Brain microvascular endothelial cell (primary cell): ENCODE measurements around the gene LCE3E.

Source experiments
- DNase-seq: peaks from one replicate; pipeline ENCODE4 v3.0.0-alpha.2; 2020
- H3K27ac ChIP-seq: fragments of 250-450 bp; sonication (Bioruptor Pico); 2 replicates; pipeline ENCODE4 v1.5.1; 2020; ENCODE audit warnings: mild to moderate bottlenecking, moderate library complexity
- H3K27me3 ChIP-seq: fragments of 250-450 bp; sonication (Bioruptor Pico); replicated peaks from 2 replicates; pipeline ENCODE4 v1.5.1; 2020; ENCODE audit warnings: mild to moderate bottlenecking
- H3K36me3 ChIP-seq: fragments of 250-450 bp; sonication (Bioruptor Pico); replicated peaks from 2 replicates; pipeline ENCODE4 v1.5.1; 2020; ENCODE audit warnings: mild to moderate bottlenecking
- H3K4me3 ChIP-seq: 2 replicates; pipeline ENCODE4 v1.5.1; 2011; ENCODE audit warnings: low read depth, mild to moderate bottlenecking, control low read depth, low read length, moderate library complexity
- in situ Hi-C: cut with HindIII; loops from 2 replicates; pipeline ENCODE4 v1.10.0; 2017; ENCODE audit warnings: low sequenced_read_pairs, low pct_ligation_motif_present
- TF ChIP-seq, protein P1 (sequence below): IDR thresholded peaks from 2 replicates; pipeline ENCODE4 v1.5.1; 2011; ENCODE audit warnings: low read depth, mild to moderate bottlenecking, moderate library complexity, low read length, control low read depth, inconsistent platforms; ENCODE audit errors: missing control alignments

LCE3E gene

GRCh38 chr1:152543820-152544219, 22.8 kb downstream of the LCE3E start:
- Histone ChIP-seq H3K27ac (no peak overlapping the region), H3K4me3 (no peak overlapping the region), H3K36me3 (no peaks in the 10 kb centered on the region), H3K27me3 (no peaks in the 10 kb centered on the region)
- TF ChIP-seq, protein P1, sequence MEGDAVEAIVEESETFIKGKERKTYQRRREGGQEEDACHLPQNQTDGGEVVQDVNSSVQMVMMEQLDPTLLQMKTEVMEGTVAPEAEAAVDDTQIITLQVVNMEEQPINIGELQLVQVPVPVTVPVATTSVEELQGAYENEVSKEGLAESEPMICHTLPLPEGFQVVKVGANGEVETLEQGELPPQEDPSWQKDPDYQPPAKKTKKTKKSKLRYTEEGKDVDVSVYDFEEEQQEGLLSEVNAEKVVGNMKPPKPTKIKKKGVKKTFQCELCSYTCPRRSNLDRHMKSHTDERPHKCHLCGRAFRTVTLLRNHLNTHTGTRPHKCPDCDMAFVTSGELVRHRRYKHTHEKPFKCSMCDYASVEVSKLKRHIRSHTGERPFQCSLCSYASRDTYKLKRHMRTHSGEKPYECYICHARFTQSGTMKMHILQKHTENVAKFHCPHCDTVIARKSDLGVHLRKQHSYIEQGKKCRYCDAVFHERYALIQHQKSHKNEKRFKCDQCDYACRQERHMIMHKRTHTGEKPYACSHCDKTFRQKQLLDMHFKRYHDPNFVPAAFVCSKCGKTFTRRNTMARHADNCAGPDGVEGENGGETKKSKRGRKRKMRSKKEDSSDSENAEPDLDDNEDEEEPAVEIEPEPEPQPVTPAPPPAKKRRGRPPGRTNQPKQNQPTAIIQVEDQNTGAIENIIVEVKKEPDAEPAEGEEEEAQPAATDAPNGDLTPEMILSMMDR = no peak
- in situ Hi-C loops = no loop called here
- DNase-seq = no peak

GRCh38 chr1:152539901-152540300, 26.7 kb downstream of the LCE3E start:
- TF ChIP-seq, protein P1 = no peak
- no peaks in the 10 kb centered on the region for H3K36me3 ChIP-seq
- no peak overlapping the region for H3K27ac ChIP-seq
- DNase-seq = no peak
- H3K4me3 ChIP-seq = no peak overlapping the region
- H3K27me3 ChIP-seq = no peaks in the 10 kb centered on the region
- in situ Hi-C loops = no loop called here

DNA sequence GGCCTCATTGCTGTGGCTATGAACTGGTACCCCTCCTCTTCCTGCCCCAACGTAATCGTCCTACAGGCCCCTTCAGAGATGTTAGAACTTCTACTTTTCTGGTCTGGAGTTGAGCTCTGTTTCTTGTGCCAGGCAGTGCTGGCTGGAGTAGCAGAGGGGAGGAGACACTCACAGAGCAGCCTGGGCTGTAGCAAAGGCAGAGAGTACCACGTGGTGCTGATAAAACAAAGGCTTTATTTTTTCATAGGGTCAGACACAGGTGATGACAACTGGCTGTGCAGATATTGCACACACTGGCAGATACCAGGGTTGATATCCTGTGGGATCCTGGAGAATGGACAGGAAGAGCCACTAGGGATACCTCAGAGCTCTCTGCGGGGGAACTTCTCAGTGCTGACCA, 29.1 kb downstream of the LCE3E start:
- no peak for DNase-seq
- TF ChIP-seq, protein P1 = no peak
- Histone ChIP-seq H3K27me3 (no peaks in the 10 kb centered on the region), H3K4me3 (no peak overlapping the region), H3K27ac (no peak overlapping the region), H3K36me3 (no peaks in the 10 kb centered on the region)
- in situ Hi-C loops = no loop called here

DNA sequence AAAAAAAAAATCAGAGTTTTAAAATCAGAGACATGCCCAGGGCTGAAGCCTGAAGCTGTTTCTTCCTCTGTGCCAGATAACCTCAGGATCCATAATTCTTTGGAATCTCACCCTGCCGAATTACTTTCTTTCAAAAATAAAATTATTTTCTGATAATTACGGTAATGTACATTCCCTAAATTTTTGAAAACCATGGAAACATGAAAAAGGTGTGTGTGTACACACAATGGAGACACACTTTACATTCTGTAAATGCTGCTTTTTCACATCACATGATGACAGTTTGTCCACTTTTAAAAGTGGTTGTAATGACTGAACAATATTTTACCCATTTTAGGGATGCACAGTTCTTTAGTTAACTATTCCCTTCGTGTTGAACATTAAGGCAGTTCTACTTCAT, 30.8 kb downstream of the LCE3E start:
- Histone ChIP-seq H3K27ac (no peak overlapping the region), H3K36me3 (no peaks in the 10 kb centered on the region), H3K4me3 (no peak overlapping the region), H3K27me3 (no peaks in the 10 kb centered on the region)
- TF ChIP-seq, protein P1 = no peak
- no peak for DNase-seq
- in situ Hi-C loops = no loop called here

DNA sequence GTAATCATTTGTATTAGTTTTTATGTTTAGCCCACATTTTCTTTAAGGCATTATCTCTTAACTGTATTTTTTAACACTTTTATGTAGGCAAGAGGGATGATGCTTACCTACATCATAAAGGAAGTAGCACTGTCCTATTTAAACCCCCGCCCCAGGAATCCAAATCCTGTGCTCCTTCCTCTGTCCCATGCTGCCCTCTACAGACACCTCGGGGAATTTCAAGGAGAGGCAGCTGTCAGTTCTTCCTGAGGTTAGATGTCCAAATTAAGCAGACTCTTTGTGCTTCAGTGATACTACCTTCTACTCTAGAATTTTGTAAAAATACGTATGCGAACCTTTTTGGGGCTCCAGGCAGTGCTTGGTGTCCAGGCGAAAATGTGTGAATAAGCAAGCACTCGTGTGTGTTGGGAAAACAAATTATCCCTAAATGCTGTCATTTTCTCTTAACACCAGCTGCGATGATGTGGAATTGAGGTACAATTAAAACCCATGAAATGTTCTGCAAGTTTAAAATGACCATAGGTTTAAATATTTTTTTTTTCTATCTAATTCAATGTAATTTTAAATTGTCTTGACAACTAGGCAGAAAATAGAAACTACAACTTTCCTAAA, 33.1 kb downstream of the LCE3E start:
- TF ChIP-seq, protein P1 = peak; percentile 62
- Histone ChIP-seq H3K4me3 (no peak overlapping the region), H3K27me3 (no peaks in the 10 kb centered on the region), H3K36me3 (no peaks in the 10 kb centered on the region), H3K27ac (no peak overlapping the region)
- no peak for DNase-seq
- in situ Hi-C loops = no loop called here

DNA sequence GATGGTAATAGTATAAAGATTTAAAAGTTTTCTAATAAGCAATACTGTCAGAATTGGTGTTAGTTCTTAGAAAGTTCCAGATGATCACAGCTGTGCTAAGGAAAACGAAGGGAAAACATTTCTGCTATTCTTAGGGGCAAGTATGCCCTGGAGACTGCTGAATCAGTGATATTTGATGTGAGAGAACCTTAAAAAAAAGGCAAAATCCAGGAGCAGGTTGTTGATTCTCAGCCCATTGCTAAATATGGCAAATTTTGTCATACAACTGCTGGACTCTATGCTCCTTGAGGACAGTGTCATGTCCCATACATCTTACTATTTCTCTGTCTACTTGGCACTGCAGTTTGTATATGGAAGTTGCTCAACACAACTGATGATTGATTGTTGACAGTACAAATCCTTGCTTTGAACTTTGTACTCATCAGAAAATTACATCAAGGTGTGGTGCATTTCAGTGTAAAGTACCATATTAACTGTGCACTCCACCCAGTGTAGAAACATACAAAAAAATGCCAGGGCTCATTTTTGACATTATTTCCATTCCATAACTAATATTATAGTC, 41.4 kb downstream of the LCE3E start:
- H3K27ac ChIP-seq = no peak overlapping the region
- H3K4me3 ChIP-seq = no peak overlapping the region
- H3K27me3 ChIP-seq = no peaks in the 10 kb centered on the region
- TF ChIP-seq, protein P1 = no peak
- no peaks in the 10 kb centered on the region for H3K36me3 ChIP-seq
- in situ Hi-C loops = no loop called here
- no peak for DNase-seq
